Testis (tissue), 2 donors: ENCODE results near the gene CEP89.

Experiments
- POLR2A ChIP-seq: fragments of 450-650 bp; IDR thresholded peaks from one replicate; pipeline ENCODE4 v1.6.1; 2017; ENCODE audit warnings: antibody characterized with exemption, mild to moderate bottlenecking, moderate library complexity
- TF ChIP-seq, protein P1 (sequence below), 3 experiments: fragments of 450-650 bp in 2 of 3; fragments of 200-600 bp in 1 of 3; sonication (generic) in 1 of 3; IDR thresholded peaks; one replicate each; pipeline ENCODE4 v1.5.1; 2016 to 2019; ENCODE audit warnings: antibody characterized with exemption in 3 of 3, mild to moderate bottlenecking in 2 of 3, moderate library complexity in 1 of 3

GRCh38 chr19:32945260-32945659 is 26.5 kb downstream of the CEP89 start:
- TF ChIP-seq, protein P1, sequence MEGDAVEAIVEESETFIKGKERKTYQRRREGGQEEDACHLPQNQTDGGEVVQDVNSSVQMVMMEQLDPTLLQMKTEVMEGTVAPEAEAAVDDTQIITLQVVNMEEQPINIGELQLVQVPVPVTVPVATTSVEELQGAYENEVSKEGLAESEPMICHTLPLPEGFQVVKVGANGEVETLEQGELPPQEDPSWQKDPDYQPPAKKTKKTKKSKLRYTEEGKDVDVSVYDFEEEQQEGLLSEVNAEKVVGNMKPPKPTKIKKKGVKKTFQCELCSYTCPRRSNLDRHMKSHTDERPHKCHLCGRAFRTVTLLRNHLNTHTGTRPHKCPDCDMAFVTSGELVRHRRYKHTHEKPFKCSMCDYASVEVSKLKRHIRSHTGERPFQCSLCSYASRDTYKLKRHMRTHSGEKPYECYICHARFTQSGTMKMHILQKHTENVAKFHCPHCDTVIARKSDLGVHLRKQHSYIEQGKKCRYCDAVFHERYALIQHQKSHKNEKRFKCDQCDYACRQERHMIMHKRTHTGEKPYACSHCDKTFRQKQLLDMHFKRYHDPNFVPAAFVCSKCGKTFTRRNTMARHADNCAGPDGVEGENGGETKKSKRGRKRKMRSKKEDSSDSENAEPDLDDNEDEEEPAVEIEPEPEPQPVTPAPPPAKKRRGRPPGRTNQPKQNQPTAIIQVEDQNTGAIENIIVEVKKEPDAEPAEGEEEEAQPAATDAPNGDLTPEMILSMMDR (IDR thresholded peaks at IDR 0.05): no peak
- TF ChIP-seq POLR2A: no peak
